Neural crest cell (in vitro differentiated cells): ENCODE results near the gene COLEC12. TPM values are rescaled to one million over a fixed set of nuclear protein-coding genes. Genes with fewer than 3 reads are reported as not detected.

ENCODE experiments used
- DNase-seq: peaks from one replicate; pipeline ENCODE4 v3.0.0; 2021; ENCODE audit warnings: low read depth, mixed read lengths, low spot score
- H3K27ac Mint-ChIP-seq: one replicate; pipeline ENCODE4 v1.8.0; 2021; ENCODE audit warnings: mild to moderate bottlenecking, mixed read lengths; ENCODE audit not compliant: unreplicated experiment
- H3K27me3 Mint-ChIP-seq: 2 replicates; pipeline ENCODE4 v1.8.0; 2021; ENCODE audit warnings: low read depth, mild to moderate bottlenecking, mixed read lengths
- H3K36me3 Mint-ChIP-seq: 2 replicates; pipeline ENCODE4 v1.8.0; 2021; ENCODE audit warnings: low read depth, mild to moderate bottlenecking, mixed read lengths
- H3K4me1 Mint-ChIP-seq: 2 replicates; pipeline ENCODE4 v1.8.0; 2021; ENCODE audit warnings: mixed read lengths
- H3K4me3 Mint-ChIP-seq: one replicate; pipeline ENCODE4 v1.8.0; 2021; ENCODE audit warnings: mild to moderate bottlenecking, mixed read lengths
- H3K9me3 Mint-ChIP-seq: 2 replicates; pipeline ENCODE4 v1.8.0; 2021; ENCODE audit warnings: mixed read lengths
- CTCF ChIP-seq: fragments of 200-600 bp; sonication (generic); conservative IDR thresholded peaks from 2 replicates; pipeline ENCODE4 v1.5.0; 2021; ENCODE audit warnings: antibody characterized with exemption, mild to moderate bottlenecking
- total RNA-seq: library from RNA; stranded (reverse); gene quantifications from 2 replicates; pipeline ENCODE4 v1.2.1, GENCODE V29; 2021

COLEC12 gene
- total RNA-seq, 1 donor from 2014 or later = 1.7 TPM

- Mint-ChIP-seq H3K4me3 (no peak overlapping the region), H3K4me1 (peaks cover 3% of the 10 kb centered on the region), H3K9me3 (no peaks in the 10 kb centered on the region), H3K27me3 (peaks cover 53% of the 10 kb centered on the region), H3K27ac (no peak overlapping the region), H3K36me3 (no peaks in the 10 kb centered on the region)
- no peak for DNase-seq
- TF ChIP-seq CTCF = no peak
These were observed 5.8 kb upstream of the COLEC12 start for GRCh38 chr18:506264-506663.

GRCh38 chr18:505483-506122 lies 5.1 kb upstream of the COLEC12 start:
- Mint-ChIP-seq H3K4me3 (peak overlapping the region; percentile 3), H3K27me3 (peaks cover 60% of the 10 kb centered on the region), H3K9me3 (no peaks in the 10 kb centered on the region), H3K36me3 (no peaks in the 10 kb centered on the region), H3K4me1 (peaks cover 7% of the 10 kb centered on the region), H3K27ac (no peak overlapping the region)
- TF ChIP-seq CTCF = no peak
- no peak for DNase-seq

GRCh38 chr18:501406-501714 lies 859 bp upstream of the COLEC12 start:
- Mint-ChIP-seq H3K36me3 (no peaks in the 10 kb centered on the region), H3K27ac (no peak overlapping the region), H3K9me3 (no peaks in the 10 kb centered on the region), H3K27me3 (peaks cover 86% of the 10 kb centered on the region), H3K4me1 (peaks cover 16% of the 10 kb centered on the region), H3K4me3 (peak overlapping the region; percentile 84)
- TF ChIP-seq CTCF = no peak
- DNase-seq = no peak

GRCh38 chr18:499776-500631 lies 497 bp downstream of the COLEC12 start:
- Mint-ChIP-seq H3K4me3 (peak overlapping the region; percentile 83), H3K27me3 (peaks cover 82% of the 10 kb centered on the region), H3K4me1 (peaks cover 16% of the 10 kb centered on the region), H3K27ac (no peak overlapping the region), H3K9me3 (no peaks in the 10 kb centered on the region), H3K36me3 (no peaks in the 10 kb centered on the region)
- no peak for TF ChIP-seq CTCF
- peak; percentile 8 for DNase-seq

GRCh38 chr18:498931-499775 lies 1.3 kb downstream of the COLEC12 start:
- no peaks in the 10 kb centered on the region for H3K9me3 Mint-ChIP-seq
- H3K27ac Mint-ChIP-seq = no peak overlapping the region
- H3K36me3 Mint-ChIP-seq = no peaks in the 10 kb centered on the region
- no peak for DNase-seq
- no peak for TF ChIP-seq CTCF
- peaks cover 75% of the 10 kb centered on the region for H3K27me3 Mint-ChIP-seq
- H3K4me1 Mint-ChIP-seq = peaks cover 16% of the 10 kb centered on the region
- H3K4me3 Mint-ChIP-seq = peak overlapping the region; percentile 83
